ENCODE results near the gene TMEM181.

- TF ChIP-seq SMC3 (IDR thresholded peaks at IDR 0.05) (peak; percentile 54), HEYL (CRISPR knock-in tag; IDR thresholded peaks at IDR 0.05) (no peak), POLR2A (IDR thresholded peaks at IDR 0.05; ENCODE audit: low read length) (no peak), MAX (IDR thresholded peaks at IDR 0.05) (no peak), EP300 (IDR thresholded peaks at IDR 0.05) (no peak), ZSCAN20 (CRISPR knock-in tag; IDR thresholded peaks at IDR 0.05) (no peak), BHLHE40 (IDR thresholded peaks at IDR 0.05; ENCODE audit: low read depth, low read length) (no peak)
- TF ChIP-seq, protein P1, sequence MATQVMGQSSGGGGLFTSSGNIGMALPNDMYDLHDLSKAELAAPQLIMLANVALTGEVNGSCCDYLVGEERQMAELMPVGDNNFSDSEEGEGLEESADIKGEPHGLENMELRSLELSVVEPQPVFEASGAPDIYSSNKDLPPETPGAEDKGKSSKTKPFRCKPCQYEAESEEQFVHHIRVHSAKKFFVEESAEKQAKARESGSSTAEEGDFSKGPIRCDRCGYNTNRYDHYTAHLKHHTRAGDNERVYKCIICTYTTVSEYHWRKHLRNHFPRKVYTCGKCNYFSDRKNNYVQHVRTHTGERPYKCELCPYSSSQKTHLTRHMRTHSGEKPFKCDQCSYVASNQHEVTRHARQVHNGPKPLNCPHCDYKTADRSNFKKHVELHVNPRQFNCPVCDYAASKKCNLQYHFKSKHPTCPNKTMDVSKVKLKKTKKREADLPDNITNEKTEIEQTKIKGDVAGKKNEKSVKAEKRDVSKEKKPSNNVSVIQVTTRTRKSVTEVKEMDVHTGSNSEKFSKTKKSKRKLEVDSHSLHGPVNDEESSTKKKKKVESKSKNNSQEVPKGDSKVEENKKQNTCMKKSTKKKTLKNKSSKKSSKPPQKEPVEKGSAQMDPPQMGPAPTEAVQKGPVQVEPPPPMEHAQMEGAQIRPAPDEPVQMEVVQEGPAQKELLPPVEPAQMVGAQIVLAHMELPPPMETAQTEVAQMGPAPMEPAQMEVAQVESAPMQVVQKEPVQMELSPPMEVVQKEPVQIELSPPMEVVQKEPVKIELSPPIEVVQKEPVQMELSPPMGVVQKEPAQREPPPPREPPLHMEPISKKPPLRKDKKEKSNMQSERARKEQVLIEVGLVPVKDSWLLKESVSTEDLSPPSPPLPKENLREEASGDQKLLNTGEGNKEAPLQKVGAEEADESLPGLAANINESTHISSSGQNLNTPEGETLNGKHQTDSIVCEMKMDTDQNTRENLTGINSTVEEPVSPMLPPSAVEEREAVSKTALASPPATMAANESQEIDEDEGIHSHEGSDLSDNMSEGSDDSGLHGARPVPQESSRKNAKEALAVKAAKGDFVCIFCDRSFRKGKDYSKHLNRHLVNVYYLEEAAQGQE (IDR thresholded peaks at IDR 0.05), result no peak
- TF ChIP-seq, protein P2, sequence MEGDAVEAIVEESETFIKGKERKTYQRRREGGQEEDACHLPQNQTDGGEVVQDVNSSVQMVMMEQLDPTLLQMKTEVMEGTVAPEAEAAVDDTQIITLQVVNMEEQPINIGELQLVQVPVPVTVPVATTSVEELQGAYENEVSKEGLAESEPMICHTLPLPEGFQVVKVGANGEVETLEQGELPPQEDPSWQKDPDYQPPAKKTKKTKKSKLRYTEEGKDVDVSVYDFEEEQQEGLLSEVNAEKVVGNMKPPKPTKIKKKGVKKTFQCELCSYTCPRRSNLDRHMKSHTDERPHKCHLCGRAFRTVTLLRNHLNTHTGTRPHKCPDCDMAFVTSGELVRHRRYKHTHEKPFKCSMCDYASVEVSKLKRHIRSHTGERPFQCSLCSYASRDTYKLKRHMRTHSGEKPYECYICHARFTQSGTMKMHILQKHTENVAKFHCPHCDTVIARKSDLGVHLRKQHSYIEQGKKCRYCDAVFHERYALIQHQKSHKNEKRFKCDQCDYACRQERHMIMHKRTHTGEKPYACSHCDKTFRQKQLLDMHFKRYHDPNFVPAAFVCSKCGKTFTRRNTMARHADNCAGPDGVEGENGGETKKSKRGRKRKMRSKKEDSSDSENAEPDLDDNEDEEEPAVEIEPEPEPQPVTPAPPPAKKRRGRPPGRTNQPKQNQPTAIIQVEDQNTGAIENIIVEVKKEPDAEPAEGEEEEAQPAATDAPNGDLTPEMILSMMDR (IDR thresholded peaks at IDR 0.05), result peak; percentile 54
Observed at GRCh38 chr6:158660333-158660754, 100.5 kb downstream of the TMEM181 start.
